Peyer's patch (tissue), 4 donors: ENCODE results near the gene SPOCD1.

ENCODE experiments used
- POLR2A ChIP-seq, 2 donors: fragments of 450-650 bp; IDR thresholded peaks; one replicate each; pipeline ENCODE4 v1.5.1; 2017; ENCODE audit warnings: antibody characterized with exemption in 2 of 2, mild to moderate bottlenecking in 2 of 2, moderate library complexity in 2 of 2
- TF ChIP-seq, protein P1 (sequence below), 6 experiments: fragments of 450-650 bp in 4 of 6; fragments of 200-600 bp in 2 of 6; sonication (generic) in 1 of 6; IDR thresholded peaks; one replicate each; pipeline ENCODE4 v1.5.1; 2017 to 2019; ENCODE audit warnings: antibody characterized with exemption in 6 of 6, mild to moderate bottlenecking in 3 of 6, moderate library complexity in 1 of 6

DNA sequence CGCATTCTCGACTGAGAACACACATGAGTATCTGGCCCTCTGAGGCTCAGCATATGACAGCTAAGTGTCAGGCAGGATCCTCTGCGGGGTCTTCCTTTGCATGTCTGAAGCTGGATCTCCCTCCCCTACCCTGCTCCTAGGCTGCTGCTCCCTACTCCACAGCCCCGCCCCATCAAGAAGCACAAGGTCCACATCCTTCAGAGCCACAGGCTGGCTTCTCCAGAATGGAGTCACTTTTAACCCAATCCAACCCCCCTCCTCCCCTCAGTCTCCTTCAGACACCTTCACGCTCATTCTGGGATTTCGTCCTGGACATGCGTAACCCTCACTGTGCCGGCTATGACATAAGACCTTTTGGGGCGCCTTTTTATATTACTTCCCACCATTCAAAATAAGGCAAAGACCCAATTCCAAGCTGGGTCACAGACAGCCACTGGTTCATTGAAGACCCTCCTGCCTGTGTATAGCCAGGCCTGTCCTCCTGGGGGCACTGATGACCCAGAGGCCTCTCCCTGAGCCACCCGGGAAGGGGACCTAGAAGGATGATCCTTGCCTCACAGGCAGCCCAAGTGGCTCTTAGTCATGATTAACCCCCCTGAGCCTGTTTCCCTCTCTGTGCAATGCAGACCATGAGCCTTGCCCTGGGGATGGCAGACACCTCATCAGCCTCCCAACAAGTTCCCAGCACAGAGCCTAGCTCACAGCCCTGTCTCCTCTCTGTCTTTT is 56.4 kb downstream of the SPOCD1 start:
- TF ChIP-seq, protein P1, sequence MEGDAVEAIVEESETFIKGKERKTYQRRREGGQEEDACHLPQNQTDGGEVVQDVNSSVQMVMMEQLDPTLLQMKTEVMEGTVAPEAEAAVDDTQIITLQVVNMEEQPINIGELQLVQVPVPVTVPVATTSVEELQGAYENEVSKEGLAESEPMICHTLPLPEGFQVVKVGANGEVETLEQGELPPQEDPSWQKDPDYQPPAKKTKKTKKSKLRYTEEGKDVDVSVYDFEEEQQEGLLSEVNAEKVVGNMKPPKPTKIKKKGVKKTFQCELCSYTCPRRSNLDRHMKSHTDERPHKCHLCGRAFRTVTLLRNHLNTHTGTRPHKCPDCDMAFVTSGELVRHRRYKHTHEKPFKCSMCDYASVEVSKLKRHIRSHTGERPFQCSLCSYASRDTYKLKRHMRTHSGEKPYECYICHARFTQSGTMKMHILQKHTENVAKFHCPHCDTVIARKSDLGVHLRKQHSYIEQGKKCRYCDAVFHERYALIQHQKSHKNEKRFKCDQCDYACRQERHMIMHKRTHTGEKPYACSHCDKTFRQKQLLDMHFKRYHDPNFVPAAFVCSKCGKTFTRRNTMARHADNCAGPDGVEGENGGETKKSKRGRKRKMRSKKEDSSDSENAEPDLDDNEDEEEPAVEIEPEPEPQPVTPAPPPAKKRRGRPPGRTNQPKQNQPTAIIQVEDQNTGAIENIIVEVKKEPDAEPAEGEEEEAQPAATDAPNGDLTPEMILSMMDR (IDR thresholded peaks at IDR 0.05) = no peak
- TF ChIP-seq POLR2A (IDR thresholded peaks at IDR 0.05) = no peak
